Neural crest cell (in vitro differentiated cells): ENCODE results near the gene TMCC2. TPM values are rescaled to one million over a fixed set of nuclear protein-coding genes. Genes with fewer than 3 reads are reported as not detected.
"Not testable (repeated sequence)": the region's sequence is repeated elsewhere in the genome, so short reads cannot be mapped to it uniquely, and the experiment has no call there.

ENCODE experiments used
- DNase-seq: peaks from one replicate; pipeline ENCODE4 v3.0.0; 2021; ENCODE audit warnings: low read depth, mixed read lengths, low spot score
- H3K27ac Mint-ChIP-seq: one replicate; pipeline ENCODE4 v1.8.0; 2021; ENCODE audit warnings: mild to moderate bottlenecking, mixed read lengths; ENCODE audit not compliant: unreplicated experiment
- H3K27me3 Mint-ChIP-seq: 2 replicates; pipeline ENCODE4 v1.8.0; 2021; ENCODE audit warnings: low read depth, mild to moderate bottlenecking, mixed read lengths
- H3K36me3 Mint-ChIP-seq: 2 replicates; pipeline ENCODE4 v1.8.0; 2021; ENCODE audit warnings: low read depth, mild to moderate bottlenecking, mixed read lengths
- H3K4me1 Mint-ChIP-seq: 2 replicates; pipeline ENCODE4 v1.8.0; 2021; ENCODE audit warnings: mixed read lengths
- H3K4me3 Mint-ChIP-seq: one replicate; pipeline ENCODE4 v1.8.0; 2021; ENCODE audit warnings: mild to moderate bottlenecking, mixed read lengths
- H3K9me3 Mint-ChIP-seq: 2 replicates; pipeline ENCODE4 v1.8.0; 2021; ENCODE audit warnings: mixed read lengths
- CTCF ChIP-seq: fragments of 200-600 bp; sonication (generic); conservative IDR thresholded peaks from 2 replicates; pipeline ENCODE4 v1.5.0; 2021; ENCODE audit warnings: antibody characterized with exemption, mild to moderate bottlenecking
- total RNA-seq: library from RNA; stranded (reverse); gene quantifications from 2 replicates; pipeline ENCODE4 v1.2.1, GENCODE V29; 2021

TMCC2 gene
- total RNA-seq, 1 donor from 2014 or later, result 16.1 TPM

- Mint-ChIP-seq H3K9me3 (no peaks in the 10 kb centered on the region), H3K36me3 (no peaks in the 10 kb centered on the region), H3K27me3 (no peaks in the 10 kb centered on the region), H3K27ac (peak overlapping the region; percentile 93), H3K4me3 (peak overlapping the region; percentile 68), H3K4me1 (peaks cover 61% of the 10 kb centered on the region)
- no peak for TF ChIP-seq CTCF
- no peak for DNase-seq
These were observed 66.6 kb downstream of the TMCC2 start for GRCh38 chr1:205294175-205294917.

GRCh38 chr1:205294934-205295333 lies 67.2 kb downstream of the TMCC2 start:
- Mint-ChIP-seq H3K4me3 (peak overlapping the region; percentile 68), H3K9me3 (no peaks in the 10 kb centered on the region), H3K27me3 (no peaks in the 10 kb centered on the region), H3K27ac (peak overlapping the region; percentile 93), H3K36me3 (no peaks in the 10 kb centered on the region), H3K4me1 (peaks cover 66% of the 10 kb centered on the region)
- no peak for DNase-seq
- no peak for TF ChIP-seq CTCF

GRCh38 chr1:205296154-205296553 lies 68.4 kb downstream of the TMCC2 start:
- Mint-ChIP-seq H3K27me3 (no peaks in the 10 kb centered on the region), H3K4me1 (peaks cover 78% of the 10 kb centered on the region), H3K36me3 (no peaks in the 10 kb centered on the region), H3K4me3 (peak overlapping the region; percentile 11), H3K9me3 (no peaks in the 10 kb centered on the region), H3K27ac (peak overlapping the region; percentile 96)
- DNase-seq, result no peak
- no peak for TF ChIP-seq CTCF

- H3K9me3 Mint-ChIP-seq, H3K36me3 Mint-ChIP-seq, H3K27me3 Mint-ChIP-seq, H3K27ac Mint-ChIP-seq, DNase-seq: not testable (repeated sequence)
- Mint-ChIP-seq H3K4me3 (peak overlapping the region; percentile 65), H3K4me1 (peaks cover 88% of the 10 kb centered on the region)
These were observed 69.9 kb downstream of the TMCC2 start for GRCh38 chr1:205297546-205298177.

GRCh38 chr1:205298191-205298994 lies 70.6 kb downstream of the TMCC2 start:
- H3K4me3 Mint-ChIP-seq, result peak overlapping the region; percentile 65
- peaks cover 5% of the 10 kb centered on the region for H3K36me3 Mint-ChIP-seq
- TF ChIP-seq CTCF, result no peak
- no peaks in the 10 kb centered on the region for H3K27me3 Mint-ChIP-seq
- H3K4me1 Mint-ChIP-seq, result peaks cover 82% of the 10 kb centered on the region
- no peaks in the 10 kb centered on the region for H3K9me3 Mint-ChIP-seq
- H3K27ac Mint-ChIP-seq, result peak overlapping the region; percentile 95
- no peak for DNase-seq
